Activated naive CD8-positive, alpha-beta T cell (primary cell): ENCODE data around the gene RASAL1.

Experiments
- H3K27ac Mint-ChIP-seq: one replicate; pipeline ENCODE4 v1.8.0; 2021; ENCODE audit warnings: mixed read lengths
- H3K27me3 Mint-ChIP-seq: one replicate; pipeline ENCODE4 v1.8.0; 2021; ENCODE audit warnings: mixed read lengths
- H3K36me3 Mint-ChIP-seq: one replicate; pipeline ENCODE4 v1.8.0; 2021; ENCODE audit warnings: mixed read lengths
- H3K4me1 Mint-ChIP-seq: one replicate; pipeline ENCODE4 v1.8.0; 2021; ENCODE audit warnings: low read depth, mixed read lengths
- H3K4me3 Mint-ChIP-seq: one replicate; pipeline ENCODE4 v1.8.0; 2021; ENCODE audit warnings: mild to moderate bottlenecking, mixed read lengths
- H3K9me3 Mint-ChIP-seq: one replicate; pipeline ENCODE4 v1.8.0; 2021; ENCODE audit warnings: low read depth, mixed read lengths

RASAL1 gene

GRCh38 chr12:113135178-113136127 lies at the start of gene RASAL1:
TSS of gene RASAL1 (minus strand) at chr12:113135761. CDS start at chr12:113135462, 299 bp downstream.
- H3K27ac Mint-ChIP-seq = peak within 1 kb of the TSS; percentile 81

GRCh38 chr12:113184900-113185179 lies 49.3 kb upstream of the RASAL1 start:
- H3K27ac Mint-ChIP-seq = peak overlapping the region; percentile 97
- H3K27me3 Mint-ChIP-seq = no peaks in the 10 kb centered on the region
- H3K4me3 Mint-ChIP-seq = peak overlapping the region; percentile 94
- no peaks in the 10 kb centered on the region for H3K9me3 Mint-ChIP-seq
- H3K36me3 Mint-ChIP-seq = peaks cover 6% of the 10 kb centered on the region
- H3K4me1 Mint-ChIP-seq = peaks cover 38% of the 10 kb centered on the region

More at GRCh38 chr12:113135178-113136127, at the start of gene RASAL1:
- no peaks in the 10 kb centered on the region for H3K9me3 Mint-ChIP-seq
- H3K27me3 Mint-ChIP-seq = no peaks in the 10 kb centered on the region
- peak within 1 kb of the TSS; percentile 83 for H3K4me3 Mint-ChIP-seq
- H3K36me3 Mint-ChIP-seq = no peaks in the 10 kb centered on the region
- peaks cover 17% of the 10 kb centered on the region for H3K4me1 Mint-ChIP-seq

- Mint-ChIP-seq H3K4me3 (peak overlapping the region; percentile 94), H3K9me3 (no peaks in the 10 kb centered on the region), H3K27ac (peak overlapping the region; percentile 97), H3K4me1 (peaks cover 37% of the 10 kb centered on the region), H3K27me3 (no peaks in the 10 kb centered on the region), H3K36me3 (peaks cover 5% of the 10 kb centered on the region)
Measured at GRCh38 chr12:113184098-113184899, 48.7 kb upstream of the RASAL1 start.

- Mint-ChIP-seq H3K4me3 (peak overlapping the region; percentile 94), H3K4me1 (peaks cover 34% of the 10 kb centered on the region), H3K27me3 (no peaks in the 10 kb centered on the region), H3K27ac (peak overlapping the region; percentile 54), H3K36me3 (peaks cover 2% of the 10 kb centered on the region), H3K9me3 (no peaks in the 10 kb centered on the region)
Measured at GRCh38 chr12:113183030-113183589, 47.5 kb upstream of the RASAL1 start.

GRCh38 chr12:113181975-113182374 lies 46.4 kb upstream of the RASAL1 start:
- Mint-ChIP-seq H3K9me3 (no peaks in the 10 kb centered on the region), H3K36me3 (peaks cover 7% of the 10 kb centered on the region), H3K4me1 (peaks cover 29% of the 10 kb centered on the region), H3K4me3 (peak overlapping the region; percentile 27), H3K27me3 (no peaks in the 10 kb centered on the region), H3K27ac (peak overlapping the region; percentile 10)

- Mint-ChIP-seq H3K4me3 (no peak overlapping the region), H3K27me3 (no peaks in the 10 kb centered on the region), H3K27ac (no peak overlapping the region)
Measured at GRCh38 chr12:113180333-113180732, 44.8 kb upstream of the RASAL1 start.

GRCh38 chr12:113179023-113179422 lies 43.5 kb upstream of the RASAL1 start:
- Mint-ChIP-seq H3K27ac (no peak overlapping the region), H3K27me3 (no peaks in the 10 kb centered on the region), H3K36me3 (peaks cover 10% of the 10 kb centered on the region), H3K4me3 (no peak overlapping the region), H3K4me1 (peaks cover 17% of the 10 kb centered on the region), H3K9me3 (no peaks in the 10 kb centered on the region)

More at GRCh38 chr12:113180333-113180732, 44.8 kb upstream of the RASAL1 start:
- H3K36me3 Mint-ChIP-seq = peaks cover 10% of the 10 kb centered on the region
- H3K9me3 Mint-ChIP-seq = no peaks in the 10 kb centered on the region
- peaks cover 19% of the 10 kb centered on the region for H3K4me1 Mint-ChIP-seq

- peaks cover 2% of the 10 kb centered on the region for H3K4me1 Mint-ChIP-seq
- peaks cover 17% of the 10 kb centered on the region for H3K36me3 Mint-ChIP-seq
- no peak overlapping the region for H3K4me3 Mint-ChIP-seq
- no peaks in the 10 kb centered on the region for H3K27me3 Mint-ChIP-seq
- H3K27ac Mint-ChIP-seq = no peak overlapping the region
- no peaks in the 10 kb centered on the region for H3K9me3 Mint-ChIP-seq
Measured at GRCh38 chr12:113174461-113175384, 39.2 kb upstream of the RASAL1 start.

GRCh38 chr12:113173081-113173698 lies 37.6 kb upstream of the RASAL1 start:
- H3K27ac Mint-ChIP-seq = no peak overlapping the region
- H3K9me3 Mint-ChIP-seq = no peaks in the 10 kb centered on the region
- H3K36me3 Mint-ChIP-seq = peaks cover 17% of the 10 kb centered on the region
- no peak overlapping the region for H3K4me3 Mint-ChIP-seq
- no peaks in the 10 kb centered on the region for H3K27me3 Mint-ChIP-seq
- peaks cover 2% of the 10 kb centered on the region for H3K4me1 Mint-ChIP-seq

- Mint-ChIP-seq H3K4me3 (no peak overlapping the region), H3K27me3 (no peaks in the 10 kb centered on the region), H3K4me1 (peaks cover 2% of the 10 kb centered on the region), H3K27ac (no peak overlapping the region), H3K36me3 (peaks cover 12% of the 10 kb centered on the region), H3K9me3 (no peaks in the 10 kb centered on the region)
Measured at GRCh38 chr12:113172185-113172584, 36.6 kb upstream of the RASAL1 start.

GRCh38 chr12:113171543-113171942 lies 36.0 kb upstream of the RASAL1 start:
- no peak overlapping the region for H3K27ac Mint-ChIP-seq
- peaks cover 7% of the 10 kb centered on the region for H3K36me3 Mint-ChIP-seq
- no peaks in the 10 kb centered on the region for H3K9me3 Mint-ChIP-seq
- H3K27me3 Mint-ChIP-seq = no peaks in the 10 kb centered on the region
- H3K4me3 Mint-ChIP-seq = no peak overlapping the region
- H3K4me1 Mint-ChIP-seq = peaks cover 2% of the 10 kb centered on the region

- Mint-ChIP-seq H3K9me3 (no peaks in the 10 kb centered on the region), H3K27me3 (no peaks in the 10 kb centered on the region), H3K27ac (no peak overlapping the region), H3K36me3 (peaks cover 7% of the 10 kb centered on the region), H3K4me1 (peaks cover 2% of the 10 kb centered on the region), H3K4me3 (no peak overlapping the region)
Measured at GRCh38 chr12:113170926-113171325, 35.4 kb upstream of the RASAL1 start.

GRCh38 chr12:113170457-113170856 lies 34.9 kb upstream of the RASAL1 start:
- H3K27ac Mint-ChIP-seq = no peak overlapping the region
- H3K36me3 Mint-ChIP-seq = peaks cover 7% of the 10 kb centered on the region

GRCh38 chr12:113169697-113170096 lies 34.1 kb upstream of the RASAL1 start:
- H3K9me3 Mint-ChIP-seq = no peaks in the 10 kb centered on the region
- H3K4me3 Mint-ChIP-seq = no peak overlapping the region
- H3K27ac Mint-ChIP-seq = no peak overlapping the region
- peaks cover 7% of the 10 kb centered on the region for H3K36me3 Mint-ChIP-seq
- H3K4me1 Mint-ChIP-seq = peaks cover 2% of the 10 kb centered on the region
- H3K27me3 Mint-ChIP-seq = no peaks in the 10 kb centered on the region

More at GRCh38 chr12:113170457-113170856, 34.9 kb upstream of the RASAL1 start:
- H3K4me1 Mint-ChIP-seq = peaks cover 2% of the 10 kb centered on the region
- H3K27me3 Mint-ChIP-seq = no peaks in the 10 kb centered on the region
- no peaks in the 10 kb centered on the region for H3K9me3 Mint-ChIP-seq
- H3K4me3 Mint-ChIP-seq = no peak overlapping the region
